A673 (cell line): Measurements from ENCODE around the gene AATF. TPM values are rescaled to one million over a fixed set of nuclear protein-coding genes. Genes with fewer than 3 reads are reported as not detected.

Experiments used
- BruUV-seq: library from RNA; stranded (reverse); fragments of 400-500 nt; replicated peaks from 2 replicates; lab custom pipeline; 2021; lab: Mats Ljungman, UMichigan
- CTCF ChIA-PET: fragments of 300-600 bp; sonication (Branson Sonifier 250); formaldehyde crosslinking; loops from one replicate; lab custom pipeline; 2022; ENCODE audit warnings: antibody characterized with exemption; lab: Charles Lee
- POLR2A ChIA-PET: fragments of 300-600 bp; sonication (Branson Sonifier 250); formaldehyde crosslinking; loops from one replicate; lab custom pipeline; 2022; ENCODE audit warnings: antibody characterized with exemption; ENCODE audit not compliant: low non-redundant PET; lab: Charles Lee
- DNase-seq: peaks from one replicate; pipeline ENCODE4 v3.0.0-alpha.2; 2015; ENCODE audit warnings: low spot score
- H3K27ac ChIP-seq: fragments of 200-600 bp; sonication (generic); 2 replicates; pipeline ENCODE4 v1.5.1; 2016; ENCODE audit warnings: mixed run types, low read depth, mild to moderate bottlenecking, mixed read lengths, antibody characterized with exemption, low read length; ENCODE audit not compliant: poor library complexity, severe bottlenecking
- H3K27me3 ChIP-seq: fragments of 200-600 bp; sonication (generic); replicated peaks from 2 replicates; pipeline ENCODE4 v1.6.1; 2017; ENCODE audit warnings: mixed run types, low read depth, mild to moderate bottlenecking, mixed read lengths, antibody characterized with exemption, low read length; ENCODE audit not compliant: insufficient read depth, poor library complexity
- H3K36me3 ChIP-seq: fragments of 200-600 bp; sonication (generic); 2 replicates; pipeline ENCODE4 v1.6.1; 2016; ENCODE audit warnings: mixed run types, mild to moderate bottlenecking, mixed read lengths, antibody characterized with exemption, low read length; ENCODE audit not compliant: insufficient read depth, poor library complexity, severe bottlenecking
- H3K4me1 ChIP-seq: fragments of 200-600 bp; sonication (generic); 2 replicates; pipeline ENCODE4 v1.6.1; 2017; ENCODE audit warnings: mixed run types, mild to moderate bottlenecking, mixed read lengths, antibody characterized with exemption, low read length; ENCODE audit not compliant: insufficient read depth, poor library complexity, severe bottlenecking
- H3K4me3 ChIP-seq: fragments of 200-600 bp; sonication (generic); 2 replicates; pipeline ENCODE4 v1.5.1; 2016; ENCODE audit warnings: low read depth, mixed run types, mild to moderate bottlenecking, mixed read lengths, low read length; ENCODE audit not compliant: poor library complexity, severe bottlenecking
- H3K9me3 ChIP-seq: fragments of 200-600 bp; sonication (generic); 2 replicates; pipeline ENCODE4 v1.6.1; 2016; ENCODE audit warnings: mixed run types, low read depth, mild to moderate bottlenecking, mixed read lengths, antibody characterized with exemption, low read length; ENCODE audit not compliant: poor library complexity, severe bottlenecking
- EZH2 ChIP-seq: fragments of 200-600 bp; sonication (generic); IDR thresholded peaks from 2 replicates; pipeline ENCODE4 v1.6.1; 2017; ENCODE audit warnings: borderline replicate concordance, low read depth, mild to moderate bottlenecking, mixed read lengths, antibody characterized with exemption, low read length; ENCODE audit not compliant: poor library complexity, severe bottlenecking
- intact Hi-C: fragments of 100-400 bp; cut with micrococcal nuclease; formaldehyde crosslinking; loops from one replicate; pipeline ENCODE4 v1.10.0; 2022; ENCODE audit not compliant: unreplicated experiment
- total RNA-seq: library from RNA; stranded (reverse); gene quantifications from 2 replicates; pipeline ENCODE4 v1.2.3, GENCODE V29; 2021
- TF ChIP-seq, protein P1 (sequence below): fragments of 300-800, 200-600 bp; sonication (generic); conservative IDR thresholded peaks from 2 replicates; pipeline ENCODE4 v1.5.1; 2017; ENCODE audit warnings: low read depth, mild to moderate bottlenecking, antibody characterized with exemption, low read length, moderate library complexity, mixed read lengths

Gene AATF
- total RNA-seq, 1 experiment from 2014 or later = 51.3 TPM

DNA sequence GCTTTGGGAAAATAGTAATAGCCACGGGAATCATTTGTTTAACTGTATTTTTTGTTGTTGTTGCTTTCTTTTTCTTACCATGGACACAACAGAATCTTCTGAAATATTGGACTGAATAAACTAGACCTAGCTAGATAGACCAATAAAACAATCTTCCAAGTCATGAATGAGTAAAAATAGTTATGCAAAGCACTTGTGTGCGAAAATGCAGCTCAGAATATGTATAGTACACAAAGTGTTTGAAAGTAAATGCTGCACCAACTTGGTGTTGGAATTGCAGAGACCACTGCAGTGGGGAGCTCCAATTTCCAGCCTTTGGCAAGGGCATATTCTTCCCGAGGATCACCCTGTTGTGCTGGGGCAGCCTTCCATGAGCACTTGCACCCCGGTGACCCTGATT, 68.0 kb downstream of the AATF start:
- no peaks in the 10 kb centered on the region for H3K36me3 ChIP-seq
- CTCF ChIA-PET = no interaction called here
- no TSS peak for BruUV-seq
- intact Hi-C loops = no loop called here
- no peaks in the 10 kb centered on the region for H3K4me1 ChIP-seq
- TF ChIP-seq, protein P1, sequence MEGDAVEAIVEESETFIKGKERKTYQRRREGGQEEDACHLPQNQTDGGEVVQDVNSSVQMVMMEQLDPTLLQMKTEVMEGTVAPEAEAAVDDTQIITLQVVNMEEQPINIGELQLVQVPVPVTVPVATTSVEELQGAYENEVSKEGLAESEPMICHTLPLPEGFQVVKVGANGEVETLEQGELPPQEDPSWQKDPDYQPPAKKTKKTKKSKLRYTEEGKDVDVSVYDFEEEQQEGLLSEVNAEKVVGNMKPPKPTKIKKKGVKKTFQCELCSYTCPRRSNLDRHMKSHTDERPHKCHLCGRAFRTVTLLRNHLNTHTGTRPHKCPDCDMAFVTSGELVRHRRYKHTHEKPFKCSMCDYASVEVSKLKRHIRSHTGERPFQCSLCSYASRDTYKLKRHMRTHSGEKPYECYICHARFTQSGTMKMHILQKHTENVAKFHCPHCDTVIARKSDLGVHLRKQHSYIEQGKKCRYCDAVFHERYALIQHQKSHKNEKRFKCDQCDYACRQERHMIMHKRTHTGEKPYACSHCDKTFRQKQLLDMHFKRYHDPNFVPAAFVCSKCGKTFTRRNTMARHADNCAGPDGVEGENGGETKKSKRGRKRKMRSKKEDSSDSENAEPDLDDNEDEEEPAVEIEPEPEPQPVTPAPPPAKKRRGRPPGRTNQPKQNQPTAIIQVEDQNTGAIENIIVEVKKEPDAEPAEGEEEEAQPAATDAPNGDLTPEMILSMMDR = no peak
- TF ChIP-seq EZH2 = no peak
- no peaks in the 10 kb centered on the region for H3K9me3 ChIP-seq
- H3K27ac ChIP-seq = no peak overlapping the region
- DNase-seq = no peak
- H3K27me3 ChIP-seq = no peaks in the 10 kb centered on the region
- POLR2A ChIA-PET = no interaction called here
- no peak overlapping the region for H3K4me3 ChIP-seq

DNA sequence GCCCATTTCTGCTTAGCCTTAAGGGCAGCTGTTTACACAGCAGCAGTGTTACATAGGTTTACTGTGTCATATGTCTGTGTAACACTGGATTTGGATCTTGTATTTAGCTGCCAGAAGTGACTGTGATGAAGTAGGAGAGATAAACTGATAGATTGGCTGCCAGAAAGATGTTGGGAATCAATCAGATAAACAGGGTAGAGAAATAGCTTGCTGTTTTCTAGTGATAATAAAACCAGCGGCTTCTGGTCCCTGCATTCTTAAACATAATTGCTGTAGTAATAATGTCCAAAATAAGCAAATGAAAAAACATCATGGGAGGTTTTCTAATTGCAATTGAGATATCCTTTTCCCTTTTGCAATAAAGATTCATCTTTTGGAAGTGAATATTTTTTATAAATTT, 68.7 kb downstream of the AATF start:
- Histone ChIP-seq H3K4me1 (no peaks in the 10 kb centered on the region), H3K36me3 (no peaks in the 10 kb centered on the region), H3K27ac (no peak overlapping the region), H3K27me3 (no peaks in the 10 kb centered on the region), H3K9me3 (no peaks in the 10 kb centered on the region), H3K4me3 (no peak overlapping the region)
- intact Hi-C loops = no loop called here
- ChIA-PET CTCF (no interaction called here), POLR2A (no interaction called here)
- BruUV-seq = no TSS peak
- TF ChIP-seq EZH2 = no peak
- TF ChIP-seq, protein P1 = no peak
- no peak for DNase-seq

DNA sequence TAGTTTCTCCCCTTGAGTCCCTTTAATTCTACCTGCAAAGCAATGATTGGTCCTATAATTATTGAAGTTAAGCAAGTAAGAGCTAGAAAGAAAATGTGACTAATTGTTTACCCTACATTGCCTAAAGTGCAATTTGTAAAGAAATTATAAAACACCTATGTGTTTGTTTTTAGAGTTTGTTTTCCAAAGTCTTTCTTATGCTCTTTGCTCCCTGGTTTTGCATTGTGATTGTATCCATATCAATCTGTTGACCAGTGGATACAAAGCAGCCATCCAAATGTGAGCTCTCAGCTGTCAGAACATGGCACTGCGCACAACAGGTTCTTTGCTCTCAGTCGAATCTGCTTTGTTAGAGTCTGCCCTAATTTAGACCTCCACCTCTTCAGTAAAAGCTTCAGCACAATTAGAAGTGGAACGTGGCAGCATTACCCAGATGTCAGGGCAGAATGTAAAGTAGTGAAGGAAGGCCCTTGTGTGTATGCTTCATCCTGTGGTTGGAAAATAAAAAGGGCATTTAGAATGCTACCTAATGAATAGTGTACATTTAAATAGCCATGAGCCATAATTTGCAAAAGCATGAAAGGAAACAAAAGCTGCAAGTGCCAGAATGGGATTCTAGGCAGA, 70.5 kb downstream of the AATF start:
- no peak for DNase-seq
- ChIA-PET CTCF (no interaction called here), POLR2A (no interaction called here)
- TF ChIP-seq, protein P1 = no peak
- no peak for TF ChIP-seq EZH2
- Histone ChIP-seq H3K9me3 (no peaks in the 10 kb centered on the region), H3K27ac (no peak overlapping the region), H3K27me3 (no peaks in the 10 kb centered on the region), H3K4me3 (no peak overlapping the region), H3K36me3 (no peaks in the 10 kb centered on the region), H3K4me1 (no peaks in the 10 kb centered on the region)
- BruUV-seq = no TSS peak
- intact Hi-C loops = no loop called here
